ENCODE results near the gene MRTFA. TPM values are rescaled to one million over a fixed set of nuclear protein-coding genes. Genes with fewer than 3 reads are reported as not detected.
"Not testable (repeated sequence)": the region's sequence is repeated elsewhere in the genome, so short reads cannot be mapped to it uniquely, and the experiment has no call there.

Gene MRTFA
- total RNA-seq, 2 experiments from 2014 or later, result 72.5 to 76.3 TPM

DNA sequence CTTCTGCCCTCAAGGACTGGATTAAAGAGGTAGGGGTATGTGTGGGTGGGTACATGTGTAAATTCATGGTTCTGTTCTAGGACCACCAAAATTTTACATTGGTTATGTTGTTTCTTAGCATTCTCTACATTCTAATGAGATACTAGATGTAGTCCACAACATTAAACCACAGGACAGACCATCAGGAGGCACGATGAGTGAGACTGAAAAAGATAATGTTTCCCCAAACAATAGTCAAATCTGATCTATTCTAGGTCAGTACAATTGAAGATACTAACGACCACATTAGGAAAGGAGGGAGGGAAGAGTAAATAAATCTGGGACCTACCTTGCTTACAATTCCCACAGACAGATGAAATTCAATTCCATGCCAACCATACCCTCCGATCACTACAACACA lies 42.2 kb downstream of the MRTFA start:
- Mint-ChIP-seq H3K4me3 (no peak overlapping the region), H3K27ac (no peak overlapping the region), H3K4me1 (peaks cover 15% of the 10 kb centered on the region), H3K27me3 (no peaks in the 10 kb centered on the region), H3K9me3 (no peaks in the 10 kb centered on the region), H3K36me3 (peaks cover 6% of the 10 kb centered on the region)
- no peak for DNase-seq
- no peak for ATAC-seq (ENCODE audit: low read depth)
- POLR2A ChIA-PET, result no interaction called here

DNA sequence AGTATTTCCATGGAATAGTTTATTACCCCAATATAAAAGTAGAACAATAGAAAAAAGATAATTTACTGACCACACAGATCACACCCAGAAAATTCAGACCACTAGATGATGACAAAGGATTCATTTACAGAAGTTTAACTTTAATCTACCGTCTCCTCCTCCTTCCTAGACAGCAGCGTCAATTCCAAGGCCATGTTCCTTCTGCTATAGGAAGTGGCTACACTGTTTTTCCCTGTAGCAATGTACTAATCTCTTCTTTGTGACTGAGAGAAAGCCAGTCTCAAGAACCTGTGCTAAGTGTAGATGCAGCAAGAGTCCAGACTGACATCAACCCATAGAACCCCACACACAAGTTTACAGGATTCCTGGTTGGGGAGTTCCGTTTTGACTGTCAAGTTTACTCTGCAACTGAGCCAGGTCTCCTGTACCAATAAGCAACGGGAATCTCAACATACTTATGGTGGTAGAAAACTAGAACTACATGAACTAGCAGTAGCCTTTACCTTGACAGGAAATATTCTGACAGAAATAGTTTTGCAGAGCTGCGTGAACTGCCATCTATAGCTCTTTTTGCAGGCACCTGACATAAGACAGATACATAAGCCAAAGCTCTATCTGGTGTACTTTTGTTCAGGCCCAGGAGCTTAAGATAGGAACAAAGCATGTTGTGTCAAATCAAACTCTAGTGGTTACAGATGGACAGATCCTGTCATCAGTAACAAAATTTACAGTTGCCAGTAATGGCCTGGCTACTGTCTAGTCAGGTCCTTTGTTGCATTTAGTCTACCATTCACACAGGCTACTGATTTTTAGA lies 42.9 kb downstream of the MRTFA start:
- Mint-ChIP-seq H3K36me3 (peaks cover 7% of the 10 kb centered on the region), H3K9me3 (no peaks in the 10 kb centered on the region), H3K4me3 (no peak overlapping the region), H3K4me1 (peaks cover 15% of the 10 kb centered on the region), H3K27ac (no peak overlapping the region), H3K27me3 (no peaks in the 10 kb centered on the region)
- no peak for ATAC-seq (ENCODE audit: low read depth)
- POLR2A ChIA-PET, result no interaction called here
- no peak for DNase-seq

DNA sequence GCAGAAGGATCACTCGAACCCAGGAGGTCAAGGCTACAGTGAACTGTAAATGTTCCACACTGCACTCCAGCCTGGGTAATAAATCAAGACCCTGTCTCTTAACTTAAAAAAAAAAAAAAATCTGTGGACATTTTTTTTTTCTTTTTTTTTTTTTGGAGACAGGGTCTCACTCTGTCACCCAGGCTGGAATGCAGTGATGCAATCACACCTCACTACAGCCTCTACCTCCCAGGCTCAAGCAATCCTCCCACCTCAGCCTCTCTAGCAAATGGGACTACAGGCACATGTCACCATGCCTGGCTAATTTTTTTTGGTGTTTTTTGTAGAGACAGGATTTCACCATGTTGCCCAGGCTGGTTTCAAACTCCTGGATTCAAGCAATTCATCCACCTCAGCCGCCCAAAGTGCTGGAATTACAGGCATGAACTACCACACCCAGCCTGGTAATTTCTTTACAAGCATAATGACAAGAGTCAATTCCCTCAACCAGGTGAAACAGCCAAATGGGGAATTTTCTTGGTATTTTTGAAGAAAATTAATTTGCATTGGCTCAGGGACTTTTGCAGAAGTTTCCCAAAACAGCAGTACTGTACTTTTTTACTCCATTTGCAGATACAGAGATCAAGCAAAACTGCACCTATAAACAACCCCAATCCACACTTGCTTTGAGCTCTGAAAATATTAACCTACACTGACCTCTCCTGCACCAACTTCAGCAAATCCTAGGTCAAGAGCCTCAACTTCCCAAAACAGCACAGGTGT lies 44.0 kb downstream of the MRTFA start:
- POLR2A ChIA-PET, result no interaction called here
- peaks cover 11% of the 10 kb centered on the region for H3K36me3 Mint-ChIP-seq
- H3K27ac Mint-ChIP-seq, result no peak overlapping the region
- ATAC-seq (ENCODE audit: low read depth), result no peak
- no peaks in the 10 kb centered on the region for H3K9me3 Mint-ChIP-seq
- H3K27me3 Mint-ChIP-seq, result no peaks in the 10 kb centered on the region
- no peak for DNase-seq
- H3K4me1 Mint-ChIP-seq, result peaks cover 15% of the 10 kb centered on the region
- H3K4me3 Mint-ChIP-seq, result no peak overlapping the region

DNA sequence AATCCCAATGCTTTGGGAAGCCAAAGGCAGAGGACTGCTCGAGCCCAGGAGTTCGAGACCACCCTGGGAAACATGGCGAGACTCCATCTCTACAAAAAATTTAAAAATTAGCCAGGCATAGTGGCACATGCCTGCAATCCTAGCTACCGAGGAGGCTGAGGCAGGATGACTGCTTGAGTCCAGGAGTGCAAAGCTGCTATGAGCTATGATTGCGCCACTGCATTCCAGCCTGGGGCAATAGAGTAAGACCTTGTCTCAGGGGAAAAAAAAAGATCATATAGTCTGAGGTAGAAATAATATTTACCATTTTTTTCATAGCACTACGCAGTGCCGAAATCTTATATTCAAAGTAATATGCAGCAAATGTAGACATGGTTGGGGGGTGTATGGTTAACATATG lies 47.8 kb downstream of the MRTFA start:
- Mint-ChIP-seq H3K36me3 (peaks cover 20% of the 10 kb centered on the region), H3K27me3 (no peaks in the 10 kb centered on the region), H3K27ac (no peak overlapping the region), H3K4me1 (peaks cover 9% of the 10 kb centered on the region), H3K4me3 (no peak overlapping the region), H3K9me3 (no peaks in the 10 kb centered on the region)
- POLR2A ChIA-PET, result no interaction called here
- DNase-seq (no peak), ATAC-seq (ENCODE audit: low read depth) (no peak)

DNA sequence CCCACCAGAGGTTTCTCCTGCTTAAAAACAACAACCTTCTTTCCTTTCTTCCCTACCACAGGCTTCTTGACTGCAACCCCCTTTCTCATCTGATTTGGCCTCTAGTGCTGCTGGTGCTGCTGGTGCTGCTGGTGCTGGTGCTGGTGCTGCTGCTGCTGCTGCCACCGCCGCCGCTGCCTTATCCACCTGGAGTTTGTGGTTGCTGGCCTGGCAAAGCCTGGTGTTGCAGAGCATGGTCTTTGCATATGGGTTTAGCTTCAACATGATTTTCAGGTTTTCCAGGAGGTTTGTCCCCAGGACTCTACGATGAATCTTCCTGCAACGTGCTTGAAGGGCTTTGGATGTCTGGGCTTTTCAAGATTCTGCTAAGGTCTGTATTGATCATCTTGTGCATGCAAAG lies 49.7 kb downstream of the MRTFA start:
- H3K27ac Mint-ChIP-seq, result no peak overlapping the region
- POLR2A ChIA-PET, result no interaction called here
- H3K9me3 Mint-ChIP-seq, result no peaks in the 10 kb centered on the region
- ATAC-seq (ENCODE audit: low read depth) (no peak), DNase-seq (no peak)
- H3K36me3 Mint-ChIP-seq, result peaks cover 28% of the 10 kb centered on the region
- H3K4me1 Mint-ChIP-seq, result peaks cover 15% of the 10 kb centered on the region
- H3K4me3 Mint-ChIP-seq, result no peak overlapping the region
- H3K27me3 Mint-ChIP-seq, result no peaks in the 10 kb centered on the region

DNA sequence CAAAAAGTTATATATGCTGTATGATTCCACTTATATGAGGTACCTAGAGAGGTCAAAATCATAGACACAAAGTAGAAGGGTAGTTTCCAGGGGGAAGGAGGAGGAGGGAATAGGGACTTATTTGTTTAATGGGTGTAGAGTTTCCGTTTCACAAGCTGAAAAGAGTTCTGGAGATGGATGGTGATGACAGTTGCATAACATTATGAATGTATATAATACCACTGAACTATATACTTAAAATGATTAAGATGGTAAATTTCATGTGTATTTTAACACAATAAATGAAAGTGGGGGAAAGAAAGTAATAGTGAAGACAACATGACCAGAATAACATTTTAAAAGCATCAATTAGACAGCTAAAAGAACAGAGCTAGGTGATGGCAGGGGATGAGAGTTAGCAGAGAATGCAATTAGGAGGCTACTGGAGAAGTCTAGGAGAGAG lies 51.2 kb downstream of the MRTFA start:
- Mint-ChIP-seq H3K4me1 (peaks cover 14% of the 10 kb centered on the region), H3K27ac (no peak overlapping the region), H3K9me3 (no peaks in the 10 kb centered on the region), H3K27me3 (no peaks in the 10 kb centered on the region), H3K4me3 (no peak overlapping the region), H3K36me3 (peaks cover 27% of the 10 kb centered on the region)
- DNase-seq (no peak), ATAC-seq (ENCODE audit: low read depth) (no peak)
- POLR2A ChIA-PET, result no interaction called here

DNA sequence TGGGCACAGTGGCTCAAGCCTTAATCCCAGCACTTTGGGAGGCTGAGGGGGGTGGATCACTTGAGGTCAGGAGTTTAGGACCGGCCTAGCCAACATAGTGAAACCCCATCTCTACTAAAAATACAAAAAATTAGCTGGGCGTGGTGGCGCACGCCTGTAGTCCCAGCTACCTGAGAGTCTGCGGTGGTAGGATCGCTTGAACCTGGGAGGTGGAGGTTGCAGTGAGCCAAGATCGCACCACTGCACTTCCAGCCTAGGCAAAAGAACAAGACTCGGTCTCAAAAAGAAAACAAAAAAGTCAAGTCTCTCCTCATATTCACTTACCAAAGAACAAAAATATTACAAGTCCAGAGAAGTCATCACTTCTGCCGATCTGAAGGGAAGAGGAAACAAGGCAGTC lies 51.8 kb downstream of the MRTFA start:
- H3K9me3 Mint-ChIP-seq; H3K27me3 Mint-ChIP-seq; H3K27ac Mint-ChIP-seq; DNase-seq; H3K4me3 Mint-ChIP-seq; ATAC-seq (ENCODE audit: low read depth); POLR2A ChIA-PET: not testable (repeated sequence)
- Mint-ChIP-seq H3K36me3 (peaks cover 27% of the 10 kb centered on the region), H3K4me1 (peaks cover 14% of the 10 kb centered on the region)

DNA sequence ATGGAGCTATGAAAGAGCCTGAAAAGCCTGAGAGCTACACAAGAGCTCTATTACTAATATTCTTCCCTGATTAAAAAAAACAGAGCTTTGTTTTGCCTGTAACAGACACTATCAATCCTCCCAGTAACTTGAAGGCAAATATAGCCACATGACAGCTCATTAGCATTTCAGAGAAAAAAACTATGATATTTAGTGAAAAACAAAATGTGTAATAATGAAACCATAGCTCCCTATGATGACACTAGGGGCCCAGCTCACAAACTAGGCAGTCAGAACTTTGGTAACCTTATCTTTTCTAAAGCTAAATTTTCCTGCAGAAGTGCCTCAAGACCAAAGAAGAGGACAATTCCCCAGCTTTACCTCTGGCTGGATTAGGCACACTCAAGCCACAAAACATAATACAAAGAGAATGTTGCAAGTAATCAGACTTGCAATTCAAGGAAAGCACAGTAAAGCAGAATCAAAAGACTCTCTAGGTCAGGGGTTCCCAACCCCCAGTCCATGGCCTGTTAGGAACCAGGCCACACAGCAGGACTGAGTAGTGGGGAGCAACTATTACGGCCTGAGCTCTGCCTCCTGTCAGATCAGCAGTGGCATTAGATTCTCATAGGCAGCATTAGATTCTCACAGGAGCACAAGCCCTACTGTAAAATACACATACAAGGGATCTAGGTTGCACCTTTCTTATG lies 53.3 kb downstream of the MRTFA start:
- H3K4me1 Mint-ChIP-seq, result peaks cover 18% of the 10 kb centered on the region
- H3K27me3 Mint-ChIP-seq, result no peaks in the 10 kb centered on the region
- POLR2A ChIA-PET, result interaction anchor here (0.9 kb wide), 1 partner anchor 49 kb away, joined by 3 read pairs; no protein-coding TSS in a partner anchor
- ATAC-seq (ENCODE audit: low read depth) (peak; percentile 37), DNase-seq (no peak)
- H3K4me3 Mint-ChIP-seq, result no peak overlapping the region
- peaks cover 25% of the 10 kb centered on the region for H3K36me3 Mint-ChIP-seq
- H3K9me3 Mint-ChIP-seq, result no peaks in the 10 kb centered on the region
- H3K27ac Mint-ChIP-seq, result no peak overlapping the region

DNA sequence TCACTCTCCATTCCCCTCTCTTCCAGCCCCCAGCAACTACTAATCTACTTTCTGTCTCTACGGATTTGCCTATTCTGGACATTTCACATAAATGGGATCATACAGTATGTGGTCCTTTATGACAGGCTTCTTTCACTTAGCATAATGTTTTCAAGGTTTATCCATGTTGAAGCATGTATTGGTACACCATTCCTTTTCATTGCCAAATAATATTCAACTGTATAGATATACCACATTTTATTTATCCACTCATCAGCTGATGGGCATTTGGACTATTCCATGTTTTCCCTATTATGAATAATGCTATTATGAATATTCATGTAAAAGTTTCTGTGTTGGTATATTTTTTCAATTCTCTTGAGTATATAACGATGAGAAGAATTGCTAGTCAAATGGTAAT lies 54.5 kb downstream of the MRTFA start:
- POLR2A ChIA-PET, result no interaction called here
- H3K27ac Mint-ChIP-seq, result no peak overlapping the region
- H3K4me3 Mint-ChIP-seq, result no peak overlapping the region
- no peaks in the 10 kb centered on the region for H3K27me3 Mint-ChIP-seq
- H3K9me3 Mint-ChIP-seq, result no peaks in the 10 kb centered on the region
- H3K4me1 Mint-ChIP-seq, result peaks cover 23% of the 10 kb centered on the region
- DNase-seq (no peak), ATAC-seq (ENCODE audit: low read depth) (no peak)
- H3K36me3 Mint-ChIP-seq, result peaks cover 26% of the 10 kb centered on the region

DNA sequence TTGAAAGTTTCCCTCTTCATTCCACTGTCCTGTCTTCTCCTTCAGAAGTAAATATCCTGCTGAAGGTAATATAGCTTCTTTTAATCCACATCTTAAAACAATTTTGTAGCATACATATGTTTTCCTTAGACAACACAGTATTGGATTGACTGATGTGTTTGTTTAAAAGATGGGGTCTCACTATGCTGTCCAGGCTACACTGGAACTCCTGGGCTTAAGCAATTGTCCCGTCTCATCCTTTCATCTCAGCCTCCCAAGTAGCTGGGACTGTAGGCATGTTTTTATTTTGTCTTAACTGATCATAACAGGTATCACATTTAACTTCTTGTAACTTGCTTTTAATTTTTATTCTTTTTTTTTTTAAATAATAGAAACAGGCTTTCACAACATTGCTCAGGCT lies 55.9 kb downstream of the MRTFA start:
- DNase-seq (no peak), ATAC-seq (ENCODE audit: low read depth) (no peak)
- Mint-ChIP-seq H3K27me3 (no peaks in the 10 kb centered on the region), H3K9me3 (no peaks in the 10 kb centered on the region), H3K27ac (no peak overlapping the region), H3K4me3 (no peak overlapping the region), H3K36me3 (peaks cover 23% of the 10 kb centered on the region), H3K4me1 (peaks cover 21% of the 10 kb centered on the region)
- POLR2A ChIA-PET, result no interaction called here

DNA sequence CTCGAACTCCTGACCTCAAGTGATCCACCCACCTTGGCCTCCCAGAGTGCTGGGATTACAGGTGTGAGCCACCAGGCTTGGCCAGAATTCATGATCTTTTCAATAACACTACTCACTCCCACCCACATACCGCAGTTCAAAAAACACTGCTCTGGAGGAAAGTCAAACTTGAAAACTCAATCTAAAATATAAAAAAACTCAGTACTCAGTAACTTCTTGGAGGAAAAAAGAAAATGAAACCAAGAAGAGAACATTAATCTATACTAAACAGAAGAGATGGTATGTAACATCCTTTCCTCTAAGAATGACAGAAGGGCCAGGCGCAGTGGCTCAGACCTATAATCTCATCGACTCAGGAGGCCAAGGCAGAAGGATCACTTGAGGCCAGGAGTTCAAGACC lies 58.3 kb downstream of the MRTFA start:
- peaks cover 17% of the 10 kb centered on the region for H3K4me1 Mint-ChIP-seq
- no peaks in the 10 kb centered on the region for H3K9me3 Mint-ChIP-seq
- peaks cover 12% of the 10 kb centered on the region for H3K36me3 Mint-ChIP-seq
- POLR2A ChIA-PET, result no interaction called here
- no peak for DNase-seq
- H3K27ac Mint-ChIP-seq, result peak overlapping the region; percentile 74
- H3K4me3 Mint-ChIP-seq, result peak overlapping the region; percentile 15
- H3K27me3 Mint-ChIP-seq, result no peaks in the 10 kb centered on the region
- peak; percentile 67 for ATAC-seq (ENCODE audit: low read depth)

DNA sequence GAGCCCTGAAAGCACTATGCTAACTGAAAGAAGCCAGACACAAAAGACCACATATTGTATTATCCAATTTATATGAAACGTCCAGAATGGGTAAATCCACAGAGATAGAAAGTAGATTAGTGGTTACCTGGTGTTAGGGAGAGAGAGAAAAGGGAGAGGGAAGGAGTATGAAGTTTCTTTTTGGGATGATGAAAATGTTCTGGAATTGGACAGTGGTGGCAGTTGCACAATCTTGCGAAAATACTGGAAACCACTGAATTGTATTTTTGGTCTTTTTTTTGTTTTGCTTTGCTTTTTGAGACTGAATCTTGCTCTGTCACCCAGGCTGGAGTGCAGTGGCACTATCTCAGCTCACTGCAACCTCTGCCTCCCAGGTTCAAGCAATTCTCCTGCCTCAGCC lies 63.5 kb downstream of the MRTFA start:
- H3K27ac Mint-ChIP-seq, result no peak overlapping the region
- POLR2A ChIA-PET, result no interaction called here
- peaks cover 25% of the 10 kb centered on the region for H3K36me3 Mint-ChIP-seq
- H3K27me3 Mint-ChIP-seq, result no peaks in the 10 kb centered on the region
- H3K9me3 Mint-ChIP-seq, result peaks cover 3% of the 10 kb centered on the region
- H3K4me3 Mint-ChIP-seq, result no peak overlapping the region
- no peak for DNase-seq
- H3K4me1 Mint-ChIP-seq, result peaks cover 4% of the 10 kb centered on the region
- ATAC-seq (ENCODE audit: low read depth), result no peak

DNA sequence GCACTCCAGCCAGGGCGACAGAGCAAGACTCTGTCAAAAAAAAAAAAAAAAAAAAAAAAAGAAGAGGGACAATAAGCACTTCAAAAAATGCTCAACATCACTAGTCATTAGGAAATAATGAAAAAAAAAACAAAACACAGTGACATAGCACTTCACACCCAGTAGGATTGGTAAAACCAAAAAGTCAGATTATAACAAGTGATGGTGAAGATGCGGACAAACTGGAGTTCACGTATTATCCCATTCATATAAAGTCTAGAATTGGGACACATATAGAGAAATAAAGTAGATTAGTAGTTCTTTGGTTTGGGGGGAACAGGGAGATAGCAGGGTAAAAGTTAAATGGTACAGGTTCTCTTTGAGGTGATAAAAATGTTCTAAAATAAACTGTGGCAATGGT lies 64.6 kb downstream of the MRTFA start:
- peaks cover 23% of the 10 kb centered on the region for H3K36me3 Mint-ChIP-seq
- POLR2A ChIA-PET, result no interaction called here
- H3K4me3 Mint-ChIP-seq, result no peak overlapping the region
- peaks cover 3% of the 10 kb centered on the region for H3K9me3 Mint-ChIP-seq
- DNase-seq (no peak), ATAC-seq (ENCODE audit: low read depth) (no peak)
- H3K4me1 Mint-ChIP-seq, result peaks cover 1% of the 10 kb centered on the region
- no peaks in the 10 kb centered on the region for H3K27me3 Mint-ChIP-seq
- no peak overlapping the region for H3K27ac Mint-ChIP-seq

Data from activated naive CD8-positive, alpha-beta T cell treated with anti-CD3 and anti-CD28 coated beads, Interleukin-2, amount 10 ng/mL, durations not matched to agents 7 days and 5 days (primary cell).